Activated CD4-positive, alpha-beta T cell treated with anti-CD3 and anti-CD28 coated beads for 24 hours (primary cell): ENCODE data around the gene PAQR4.
"Not testable (repeated sequence)": the region's sequence is repeated elsewhere in the genome, so short reads cannot be mapped to it uniquely, and the experiment has no call there.

Source experiments
- DNase-seq, 2 donors: peaks; one replicate each; pipeline ENCODE4 v3.0.0-alpha.2; 2020; ENCODE audit warnings: low read depth in 2 of 2

The PAQR4 gene

GRCh38 chr16:2968738-2969544, at the start of gene PAQR4:
TSS of gene PAQR4 (plus strand) at chr16:2969348. CDS start at chr16:2969675, 327 bp downstream.
- DNase-seq: peak; percentile 61 to 76

DNA sequence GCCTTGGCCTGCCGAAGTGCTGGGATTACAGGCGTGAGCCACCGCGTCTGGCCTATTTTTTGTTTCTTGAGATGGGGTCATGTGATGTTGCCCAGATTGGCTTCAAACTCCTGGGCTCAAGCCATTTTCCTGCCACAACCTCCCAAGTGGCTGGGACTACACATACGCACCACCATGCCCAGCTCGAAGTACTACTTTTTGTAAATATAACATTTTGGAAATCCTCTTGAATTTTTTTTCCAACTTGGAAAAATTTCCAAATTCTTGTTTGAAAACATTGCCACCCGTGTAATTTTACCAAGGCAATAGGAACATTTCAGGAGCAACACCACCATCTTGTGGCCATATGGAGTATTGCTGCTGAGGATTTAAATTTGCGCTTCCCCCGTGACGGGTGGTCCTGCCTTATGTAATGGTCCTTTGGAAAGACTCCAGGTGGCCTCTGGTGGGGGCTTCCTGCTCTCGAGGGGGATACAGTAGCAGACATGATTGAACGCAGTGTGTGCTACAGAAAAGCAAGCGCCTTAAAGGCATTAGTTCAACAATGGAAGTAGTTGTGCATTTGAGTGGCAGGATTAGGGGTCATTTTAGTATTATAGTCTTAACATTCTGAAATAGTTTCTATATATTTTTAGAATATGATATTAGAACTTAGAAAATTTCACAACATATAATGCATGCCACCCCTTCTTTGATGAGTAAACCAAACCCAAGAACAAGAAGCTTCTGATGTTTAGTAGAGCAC, 49.5 kb upstream of the PAQR4 start:
- peak; percentile 30 to 40 for DNase-seq

- no peak for DNase-seq
Observed at GRCh38 chr16:2923481-2923880, 45.7 kb upstream of the PAQR4 start.

DNA sequence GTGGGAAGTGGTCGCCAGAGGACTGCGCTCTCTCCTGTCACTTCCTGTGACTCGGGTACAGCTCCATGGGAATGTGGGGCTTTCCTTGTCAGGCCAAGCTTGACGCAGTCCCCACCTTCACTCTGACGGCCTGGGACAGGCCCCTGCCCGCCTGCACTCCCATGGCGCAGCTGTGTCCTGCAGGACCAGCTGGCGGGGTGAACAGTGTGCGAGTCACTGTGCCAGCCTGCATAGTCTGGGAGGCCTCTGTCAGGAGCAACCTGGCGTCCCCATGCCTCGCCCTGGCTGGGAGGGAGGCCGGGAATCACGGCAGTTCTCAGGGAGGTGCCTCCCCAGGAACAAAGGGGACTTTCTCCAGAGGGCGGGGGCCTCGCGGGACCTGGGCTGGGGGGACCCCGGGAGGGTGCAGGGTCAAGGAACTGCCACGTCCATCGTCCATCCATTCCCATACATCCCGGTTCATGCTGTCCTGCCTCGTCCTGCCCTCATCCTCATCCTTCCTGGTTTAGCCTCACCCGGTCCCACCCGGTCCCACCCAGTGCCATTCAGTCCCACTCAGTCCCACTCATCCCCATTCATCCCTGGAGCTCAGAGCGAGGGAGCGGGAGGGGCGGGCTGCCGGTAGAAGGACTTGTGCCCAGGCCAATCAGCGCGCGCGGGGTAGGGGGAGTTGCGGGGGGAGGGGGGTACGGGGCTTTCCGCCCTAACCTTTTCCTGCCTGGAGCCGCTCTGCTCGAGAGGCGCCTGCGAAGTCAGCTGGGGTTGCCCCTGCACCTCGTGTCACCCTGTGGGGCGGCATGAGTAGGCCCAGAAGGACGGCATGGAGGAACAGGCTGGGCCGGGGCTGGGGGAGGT, 44.0 kb upstream of the PAQR4 start:
- no peak for DNase-seq

DNA sequence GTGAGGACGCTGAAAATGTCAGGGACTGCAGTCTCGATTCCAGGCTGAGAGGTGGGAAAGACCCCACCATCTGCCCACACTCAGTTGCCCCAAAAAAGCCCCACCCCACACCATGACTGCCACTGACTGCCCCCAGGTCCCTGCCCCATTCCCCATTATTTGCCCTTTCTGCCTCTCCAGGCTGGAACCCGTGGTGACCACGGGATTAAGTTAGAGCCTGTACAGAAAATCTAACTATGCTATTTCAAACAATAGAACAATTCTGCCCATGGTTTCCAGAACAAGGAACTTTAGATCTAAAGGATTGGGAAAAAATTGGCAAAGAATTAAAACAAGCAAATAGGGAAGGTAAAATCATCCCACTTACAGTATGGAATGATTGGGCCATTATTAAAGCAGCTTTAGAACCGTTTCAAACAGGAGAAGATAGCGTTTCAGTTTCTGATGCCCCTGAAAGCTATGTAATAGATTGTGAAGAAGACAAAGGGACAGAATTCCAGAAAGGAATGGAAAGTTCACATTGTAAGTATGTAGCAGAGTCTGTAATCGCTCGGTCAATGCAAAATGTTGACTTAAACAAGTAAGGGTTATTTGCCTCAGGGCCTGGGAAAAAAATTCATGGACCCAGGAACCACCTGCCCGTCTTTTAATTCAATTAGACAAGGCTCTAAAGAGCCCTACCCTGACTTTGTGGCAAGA, 43.0 kb upstream of the PAQR4 start:
- no peak for DNase-seq

- DNase-seq: no peak
Observed at GRCh38 chr16:2926650-2926999, 42.5 kb upstream of the PAQR4 start.

DNA sequence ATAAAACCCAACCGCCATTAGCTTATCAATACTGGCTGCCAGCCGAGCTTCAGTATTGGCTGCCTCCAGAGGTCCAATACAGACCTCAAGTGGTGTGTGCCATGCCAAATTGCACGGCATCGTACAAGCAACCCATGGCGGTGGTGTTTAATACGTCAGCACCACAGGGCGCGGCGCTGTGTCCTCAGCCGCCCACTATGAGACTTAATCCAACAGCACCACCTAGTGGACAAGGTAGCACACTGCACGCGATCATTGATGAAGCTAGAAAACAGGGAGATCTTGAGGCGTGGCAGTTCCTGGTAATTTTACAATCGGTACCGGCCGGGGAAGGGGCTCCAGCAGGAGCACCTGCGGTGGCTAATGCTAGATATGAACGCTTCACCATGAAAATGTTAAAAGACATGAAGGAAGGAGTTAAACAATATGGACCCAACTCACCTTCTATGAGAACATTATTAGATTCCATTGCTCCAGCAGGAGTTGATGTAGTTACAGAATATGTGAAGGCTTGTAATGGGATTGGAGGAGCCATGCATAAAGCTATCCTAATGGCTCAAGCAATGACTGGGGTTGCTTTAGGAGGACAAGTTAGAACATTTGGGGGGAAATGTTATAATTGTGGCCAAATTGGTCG, 42.0 kb upstream of the PAQR4 start:
- peak; percentile 78 to 87 for DNase-seq

- DNase-seq: not testable (repeated sequence)
Observed at GRCh38 chr16:2928151-2928550, 41.0 kb upstream of the PAQR4 start.

- no peak for DNase-seq
Observed at GRCh38 chr16:2928796-2929195, 40.4 kb upstream of the PAQR4 start.

DNA sequence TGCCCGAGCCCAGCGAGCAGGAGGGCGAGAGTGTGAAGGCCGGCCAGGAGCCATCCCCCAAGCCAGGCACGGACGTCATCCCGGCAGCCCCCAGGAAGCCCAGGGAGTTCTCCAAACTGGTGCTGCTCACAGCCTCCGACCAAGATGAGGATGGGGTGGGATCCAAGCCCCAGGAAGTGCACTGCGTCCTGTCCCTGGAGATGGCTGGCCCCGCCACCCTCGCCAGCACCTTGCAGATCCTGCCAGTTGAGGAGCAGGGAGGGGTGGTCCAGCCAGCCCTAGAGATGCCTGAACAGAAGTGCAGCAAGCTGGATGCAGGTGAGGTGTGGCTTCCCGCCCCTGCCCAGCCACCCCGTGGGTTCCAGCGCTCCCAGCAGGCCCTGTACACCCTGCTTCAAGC, 39.5 kb upstream of the PAQR4 start:
- DNase-seq: no peak

DNA sequence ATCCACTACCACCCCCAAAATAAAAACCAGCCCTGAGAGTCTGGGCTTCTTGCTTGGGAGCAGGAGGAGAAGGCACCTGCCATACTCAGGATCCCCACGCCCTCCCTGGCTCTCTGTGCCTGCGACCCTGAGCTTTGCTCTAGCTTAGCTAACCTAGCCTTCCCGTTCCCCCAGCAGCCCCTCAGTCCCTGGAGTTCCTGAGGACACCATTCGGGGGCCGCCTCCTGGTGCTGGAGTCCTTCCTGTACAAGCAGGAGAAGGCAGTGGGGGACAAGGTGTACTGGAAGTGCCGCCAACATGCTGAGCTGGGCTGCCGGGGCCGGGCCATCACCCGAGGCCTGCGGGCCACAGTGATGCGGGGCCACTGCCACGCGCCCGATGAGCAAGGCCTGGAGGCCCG, 38.9 kb upstream of the PAQR4 start:
- DNase-seq: no peak

GRCh38 chr16:2931231-2931914, 37.8 kb upstream of the PAQR4 start:
- DNase-seq: not testable (repeated sequence)

GRCh38 chr16:2933136-2933535, 36.0 kb upstream of the PAQR4 start:
- no peak for DNase-seq

DNA sequence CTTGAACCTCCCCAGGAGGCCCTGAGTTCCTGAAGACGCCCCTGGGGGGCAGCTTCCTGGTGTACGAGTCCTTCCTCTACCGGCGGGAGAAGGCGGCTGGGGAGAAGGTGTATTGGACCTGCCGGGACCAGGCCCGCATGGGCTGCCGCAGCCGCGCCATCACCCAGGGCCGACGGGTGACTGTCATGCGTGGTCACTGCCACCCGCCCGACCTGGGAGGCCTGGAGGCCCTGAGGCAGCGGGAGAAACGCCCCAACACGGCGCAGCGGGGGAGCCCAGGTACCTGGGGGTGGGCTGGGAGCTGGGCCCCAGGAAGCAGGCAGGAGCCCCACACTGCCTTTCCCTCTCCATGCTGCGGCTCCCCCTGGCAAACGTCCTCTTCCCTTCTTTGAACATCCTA, 35.4 kb upstream of the PAQR4 start:
- no peak for DNase-seq

GRCh38 chr16:2934450-2934849, 34.7 kb upstream of the PAQR4 start:
- DNase-seq: no peak

- no peak for DNase-seq
Observed at GRCh38 chr16:2936436-2937011, 32.6 kb upstream of the PAQR4 start.

- no peak for DNase-seq
Observed at GRCh38 chr16:2937170-2937569, 32.0 kb upstream of the PAQR4 start.

GRCh38 chr16:2938206-2938605, 30.9 kb upstream of the PAQR4 start:
- DNase-seq: no peak

DNA sequence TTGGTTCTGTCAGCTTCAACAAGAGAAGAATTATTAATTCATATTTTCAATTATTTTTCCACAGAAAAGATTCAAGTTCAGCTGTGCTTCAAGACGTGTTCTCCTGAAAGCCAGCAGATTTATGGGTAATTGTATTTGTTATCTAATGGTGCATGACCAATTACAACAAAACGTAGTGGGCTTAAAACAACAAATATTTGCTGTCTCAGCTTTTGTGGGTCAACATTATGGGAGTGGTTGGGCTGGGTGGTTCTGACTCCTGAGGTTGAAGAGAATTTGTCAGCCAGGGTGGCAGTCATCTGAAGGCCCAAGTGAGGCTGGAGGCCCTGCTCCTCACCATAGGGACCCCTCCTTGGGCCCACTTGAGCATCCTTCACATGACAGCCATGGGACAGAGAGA, 29.2 kb upstream of the PAQR4 start:
- DNase-seq: no peak

DNA sequence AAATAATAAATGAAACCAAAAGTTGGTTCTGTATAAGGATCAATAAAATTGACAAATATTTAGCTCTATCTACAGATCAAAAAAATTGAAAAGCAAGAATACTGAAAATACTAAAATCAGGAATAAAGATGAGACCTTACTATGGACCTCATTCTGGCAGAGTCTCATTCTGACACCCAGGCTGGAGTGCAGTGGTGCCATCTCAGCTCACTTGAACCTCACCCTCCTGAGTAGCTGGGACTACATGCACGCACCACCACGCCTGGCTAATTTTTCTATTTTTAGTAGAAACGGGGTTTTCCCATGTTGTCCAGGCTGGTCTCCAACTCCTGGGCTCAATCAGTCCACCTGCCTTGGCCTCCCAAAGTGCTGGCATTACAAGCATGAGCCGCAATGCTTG, 27.1 kb upstream of the PAQR4 start:
- no peak for DNase-seq
